ENCODE results near the gene RNF220. TPM values are rescaled to one million over a fixed set of nuclear protein-coding genes. Genes with fewer than 3 reads are reported as not detected.

Gene RNF220
- total and polyA plus RNA-seq, 9 of the 15 experiments (the other 6 are each of a cell fraction or from before 2014, with no cell fraction given) = 5.1 to 117 (median 66.9) TPM

- no peak for TF ChIP-seq CEBPZ (IDR thresholded peaks at IDR 0.05; ENCODE audit: borderline replicate concordance, low read depth, low read length)
- no peak for TF ChIP-seq MEF2D (tag; conservative IDR thresholded peaks at IDR 0.05; ENCODE audit: low read depth)
- TF ChIP-seq BACH1 (tag; IDR thresholded peaks at IDR 0.05) = no peak
- peak; percentile 67; the same call in 1 of the 2 replicates for TF ChIP-seq POLR2AphosphoS5 (IDR thresholded peaks at IDR 0.05; ENCODE audit: control insufficient read depth, insufficient read depth, low read depth, low read length)
- TF ChIP-seq TRIM24 (IDR thresholded peaks at IDR 0.05) = peak; percentile 57 to 81; a peak in 3 of 4 replicates
- peak in 1 of 2 experiments; percentile 81; a peak in 1 of 4 replicates for TF ChIP-seq TEAD1 (CRISPR knock-in tag; IDR thresholded peaks at IDR 0.05)
- no peak for TF ChIP-seq BRF2 (IDR thresholded peaks at IDR 0.05; ENCODE audit: borderline replicate concordance, insufficient read depth, insufficient read length)
- no peak for TF ChIP-seq E4F1 (CRISPR knock-in tag; IDR thresholded peaks at IDR 0.05; ENCODE audit: borderline replicate concordance)
- TF ChIP-seq EGR1 (conservative IDR thresholded peaks at IDR 0.05) = peak; percentile 66
- TF ChIP-seq SIN3B (IDR thresholded peaks at IDR 0.05; ENCODE audit: low read depth) = no peak
- peak; percentile 71 for TF ChIP-seq NFIC (IDR thresholded peaks at IDR 0.05)
- TF ChIP-seq RHOXF2B (CRISPR knock-in tag; conservative IDR thresholded peaks at IDR 0.05) = no peak
- TF ChIP-seq NR1H2 (CRISPR knock-in tag; IDR thresholded peaks at IDR 0.05) = no peak
- TF ChIP-seq RFX7 (CRISPR knock-in tag; IDR thresholded peaks at IDR 0.05) = no peak
- TF ChIP-seq PTTG1 (tag; IDR thresholded peaks at IDR 0.05; ENCODE audit: low read depth) = no peak
- TF ChIP-seq ELF2 (CRISPR knock-in tag; IDR thresholded peaks at IDR 0.05) = no peak
- TF ChIP-seq HLTF (IDR thresholded peaks at IDR 0.05) = no peak
- TF ChIP-seq HSF4 (CRISPR knock-in tag; IDR thresholded peaks at IDR 0.05; ENCODE audit: borderline replicate concordance) = no peak
- TF ChIP-seq MLLT1 (IDR thresholded peaks at IDR 0.05) = 0 out of 4 replicates have a peak, but pooled peaks have one; percentile 16
- TF ChIP-seq DPF2 (IDR thresholded peaks at IDR 0.05) = peak; percentile 78
- 0 out of 2 replicates have a peak, but pooled peaks have one; percentile 17 for TF ChIP-seq LARP7 (IDR thresholded peaks at IDR 0.05)
Observed at GRCh38 chr1:44609768-44610526, 204.9 kb downstream of the RNF220 start (continued).

Measured in K562 (cell line).